Esophagus squamous epithelium (tissue), 5 donors: ENCODE measurements around the gene ZNF585A. TPM values are rescaled to one million over a fixed set of nuclear protein-coding genes. Genes with fewer than 3 reads are reported as not detected.

Experiments
- DNase-seq: peaks from one replicate; lab custom pipeline; 2025; lab: John Stamatoyannopoulos, UW
- H3K27ac ChIP-seq, 4 donors: fragments of 200-600 bp; sonication (generic); one replicate each; pipeline ENCODE4 v1.5.1; 2016 to 2019; ENCODE audit warnings: mild to moderate bottlenecking in 1 of 4
- H3K27me3 ChIP-seq, 4 donors: fragments of 200-600 bp; sonication (generic); 1 replicate in 3 of 4; 2 replicates in 1 of 4; pipeline versions ENCODE4 v1.5.1 to v1.6.0; 2017 to 2021; ENCODE audit warnings: antibody characterized with exemption in 1 of 4
- H3K36me3 ChIP-seq, 3 donors: fragments of 200-600 bp; sonication (generic); one replicate each; pipeline ENCODE4 v1.5.1; 2016 to 2019
- H3K4me1 ChIP-seq, 3 donors: fragments of 200-600 bp; sonication (generic); one replicate each; pipeline ENCODE4 v1.5.1; 2017 to 2019
- H3K4me3 ChIP-seq, 4 donors: fragments of 200-600 bp; sonication (generic); 1 replicate in 3 of 4; 2 replicates in 1 of 4; pipeline ENCODE4 v1.5.1; 2016 to 2019; ENCODE audit warnings: mild to moderate bottlenecking in 2 of 4, moderate library complexity in 1 of 4
- H3K9me3 ChIP-seq, 3 donors: fragments of 200-600 bp; sonication (generic); one replicate each; pipeline ENCODE4 v1.5.1; 2016 to 2019
- POLR2A ChIP-seq, 4 donors: fragments of 450-650 bp; IDR thresholded peaks; one replicate each; pipeline ENCODE4 v1.6.1; 2017; ENCODE audit warnings: antibody characterized with exemption in 4 of 4, mild to moderate bottlenecking in 4 of 4, moderate library complexity in 3 of 4
- WGBS, 2 donors: methylation state at CpG; one replicate each; pipeline ENCODE4 v1.1.5; 2018; 5-methylcytosine and 5-hydroxymethylcytosine counted together
- intact Hi-C: fragments of 100-400 bp; cut with DNase I; formaldehyde crosslinking; loops from one replicate; pipeline ENCODE4 v1.15.0; 2022
- total RNA-seq, 4 donors: library from RNA; depleted of rRNA; stranded (reverse); fragments of >200 nt; gene quantifications; one replicate each; pipeline ENCODE4 v1.1.0, GENCODE V29; 2016
- TF ChIP-seq, protein P1 (sequence below), 6 experiments: fragments of 450-650 bp in 4 of 6; fragments of 200-600 bp in 2 of 6; sonication (generic) in 2 of 6; IDR thresholded peaks; one replicate each; pipeline ENCODE4 v1.5.1; 2016 to 2019; ENCODE audit warnings: antibody characterized with exemption in 6 of 6, mild to moderate bottlenecking in 4 of 6, moderate library complexity in 4 of 6
- donor health status: DM: yes; HTN: yes; CAD: no.

Gene ZNF585A
- 1 to 10 TPM; 3.4 to 9.5 (median 6.8) TPM for total RNA-seq

- intact Hi-C loops, result no loop called here
- Histone ChIP-seq H3K9me3 (peaks cover 0 to 40% (median 23%) of the 10 kb centered on the region in 3 donors), H3K4me3 (peak within 1 kb of the TSS; percentile 51 to 86 (median 70)), H3K4me1 (peaks cover 0 to 11% (median 0%) of the 10 kb centered on the region in 3 donors), H3K36me3 (peaks cover 5 to 29% (median 6%) of the 10 kb centered on the region in 3 donors), H3K27ac (peak within 1 kb of the TSS; percentile 78 to 86 (median 82)), H3K27me3 (no peaks in the 10 kb centered on the region)
- TF ChIP-seq, protein P1, sequence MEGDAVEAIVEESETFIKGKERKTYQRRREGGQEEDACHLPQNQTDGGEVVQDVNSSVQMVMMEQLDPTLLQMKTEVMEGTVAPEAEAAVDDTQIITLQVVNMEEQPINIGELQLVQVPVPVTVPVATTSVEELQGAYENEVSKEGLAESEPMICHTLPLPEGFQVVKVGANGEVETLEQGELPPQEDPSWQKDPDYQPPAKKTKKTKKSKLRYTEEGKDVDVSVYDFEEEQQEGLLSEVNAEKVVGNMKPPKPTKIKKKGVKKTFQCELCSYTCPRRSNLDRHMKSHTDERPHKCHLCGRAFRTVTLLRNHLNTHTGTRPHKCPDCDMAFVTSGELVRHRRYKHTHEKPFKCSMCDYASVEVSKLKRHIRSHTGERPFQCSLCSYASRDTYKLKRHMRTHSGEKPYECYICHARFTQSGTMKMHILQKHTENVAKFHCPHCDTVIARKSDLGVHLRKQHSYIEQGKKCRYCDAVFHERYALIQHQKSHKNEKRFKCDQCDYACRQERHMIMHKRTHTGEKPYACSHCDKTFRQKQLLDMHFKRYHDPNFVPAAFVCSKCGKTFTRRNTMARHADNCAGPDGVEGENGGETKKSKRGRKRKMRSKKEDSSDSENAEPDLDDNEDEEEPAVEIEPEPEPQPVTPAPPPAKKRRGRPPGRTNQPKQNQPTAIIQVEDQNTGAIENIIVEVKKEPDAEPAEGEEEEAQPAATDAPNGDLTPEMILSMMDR (IDR thresholded peaks at IDR 0.05), result peak in 3 of 6 experiments; percentile 3 to 52 (median 16)
- no peak for TF ChIP-seq POLR2A (IDR thresholded peaks at IDR 0.05)
- WGBS, 2 donors, result 6 to 7% methylated on average over 23 of the region's 30 CpGs
- DNase-seq, result peak; percentile 80
Observed at GRCh38 chr19:37172368-37173366, at the start of gene ZNF585A. ZNF585A (minus strand) TSS chr19:37172695; CDS start chr19:37169910, 2,785 bp downstream.

DNA sequence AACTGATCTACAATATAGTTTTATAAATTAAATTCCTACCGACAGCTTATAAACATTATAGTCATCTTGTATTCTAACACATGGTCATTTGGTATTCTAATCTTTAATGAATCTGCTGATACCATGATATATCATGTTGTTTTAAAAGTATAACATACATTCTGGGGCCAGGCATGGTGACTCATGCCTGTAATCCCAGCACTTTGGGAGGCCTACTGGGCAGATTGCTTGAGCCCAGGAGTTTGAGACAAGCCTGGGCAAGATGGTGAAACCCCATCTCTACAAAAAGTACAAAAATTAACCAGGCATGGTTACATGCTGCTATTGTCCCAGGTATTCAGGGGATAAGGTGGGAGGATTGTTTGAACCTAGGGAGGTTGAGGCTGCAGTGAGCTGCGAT is 48.6 kb upstream of the ZNF585A start:
- H3K27me3 ChIP-seq, result no peaks in the 10 kb centered on the region
- H3K36me3 ChIP-seq, result peaks cover 8 to 65% (median 16%) of the 10 kb centered on the region in 3 donors
- H3K9me3 ChIP-seq, result peaks cover 0 to 41% (median 15%) of the 10 kb centered on the region in 3 donors
- DNase-seq, result no peak
- intact Hi-C loops, result no loop called here
- WGBS, 2 donors, result 63 to 73% methylated on average over 2 of the region's 2 CpGs
- H3K27ac ChIP-seq, result peak overlapping the region in 2 of 4 donors; percentile 13 to 16
- H3K4me3 ChIP-seq, result no peak overlapping the region
- peaks cover 6 to 39% (median 7%) of the 10 kb centered on the region in 3 donors for H3K4me1 ChIP-seq
- TF ChIP-seq, protein P1 (IDR thresholded peaks at IDR 0.05), result no peak
- no peak for TF ChIP-seq POLR2A (IDR thresholded peaks at IDR 0.05)

- WGBS, 2 donors, result 91 to 92% methylated on average over 3 of the region's 3 CpGs
Observed at GRCh38 chr19:37220383-37220782, 47.9 kb upstream of the ZNF585A start.

GRCh38 chr19:37218592-37218935 is 46.1 kb upstream of the ZNF585A start:
- WGBS, 2 donors, result 12 to 19% methylated on average over 6 of the region's 6 CpGs
- no peaks in the 10 kb centered on the region for H3K27me3 ChIP-seq
- no peak for TF ChIP-seq POLR2A (IDR thresholded peaks at IDR 0.05)
- TF ChIP-seq, protein P1 (IDR thresholded peaks at IDR 0.05), result no peak
- H3K27ac ChIP-seq, result peak overlapping the region; percentile 89 to 97 (median 91)
- peaks cover 6 to 39% (median 7%) of the 10 kb centered on the region in 3 donors for H3K4me1 ChIP-seq
- intact Hi-C loops, result no loop called here
- peak overlapping the region; percentile 66 to 85 (median 80) for H3K4me3 ChIP-seq
- H3K9me3 ChIP-seq, result peaks cover 0 to 18% (median 2%) of the 10 kb centered on the region in 3 donors
- no peak for DNase-seq
- H3K36me3 ChIP-seq, result peaks cover 0 to 41% (median 4%) of the 10 kb centered on the region in 3 donors

More at GRCh38 chr19:37220383-37220782, 47.9 kb upstream of the ZNF585A start:
- H3K36me3 ChIP-seq, result peaks cover 7 to 57% (median 11%) of the 10 kb centered on the region in 3 donors
- DNase-seq, result no peak
- H3K4me3 ChIP-seq, result no peak overlapping the region
- intact Hi-C loops, result no loop called here
- no peak for TF ChIP-seq POLR2A (IDR thresholded peaks at IDR 0.05)
- TF ChIP-seq, protein P1 (IDR thresholded peaks at IDR 0.05), result no peak
- peak overlapping the region in 1 of 4 donors; percentile 16 for H3K27ac ChIP-seq
- peaks cover 0 to 34% (median 15%) of the 10 kb centered on the region in 3 donors for H3K9me3 ChIP-seq
- no peaks in the 10 kb centered on the region for H3K27me3 ChIP-seq
- peaks cover 6 to 39% (median 7%) of the 10 kb centered on the region in 3 donors for H3K4me1 ChIP-seq
